CD4-positive, alpha-beta T cell treated with Interleukin-12 subunit alpha and Interleukin-12 subunit beta, for 1 hour (primary cell): ENCODE data around the gene COLEC11.
A peak's percentile ranks its signal among the peaks of the same experiment; 100 is the strongest.

Experiments
- DNase-seq: peaks from one replicate; pipeline ENCODE4 v3.0.0-alpha.2; 2020

Gene COLEC11

DNA sequence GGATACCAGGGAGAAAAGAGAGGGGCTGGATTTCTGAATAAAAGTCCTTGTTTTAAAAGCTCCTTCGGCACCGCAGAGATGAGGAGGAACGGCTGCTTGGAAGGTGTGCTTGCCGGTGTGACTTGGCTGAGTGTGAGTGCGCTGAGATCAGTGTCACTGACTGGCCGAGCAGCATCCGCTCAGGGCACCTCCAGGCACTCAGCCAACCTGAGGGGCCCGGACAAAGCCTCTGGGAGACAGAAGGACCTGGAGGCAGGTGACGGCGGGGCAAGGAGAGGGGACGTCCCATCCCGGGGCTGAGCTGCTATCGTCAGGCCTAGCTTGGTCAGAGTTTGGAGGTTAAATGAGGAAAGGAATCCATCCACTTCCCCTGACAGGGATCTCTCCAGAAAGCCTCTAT, 46.3 kb downstream of the COLEC11 start:
- no peak for DNase-seq

DNA sequence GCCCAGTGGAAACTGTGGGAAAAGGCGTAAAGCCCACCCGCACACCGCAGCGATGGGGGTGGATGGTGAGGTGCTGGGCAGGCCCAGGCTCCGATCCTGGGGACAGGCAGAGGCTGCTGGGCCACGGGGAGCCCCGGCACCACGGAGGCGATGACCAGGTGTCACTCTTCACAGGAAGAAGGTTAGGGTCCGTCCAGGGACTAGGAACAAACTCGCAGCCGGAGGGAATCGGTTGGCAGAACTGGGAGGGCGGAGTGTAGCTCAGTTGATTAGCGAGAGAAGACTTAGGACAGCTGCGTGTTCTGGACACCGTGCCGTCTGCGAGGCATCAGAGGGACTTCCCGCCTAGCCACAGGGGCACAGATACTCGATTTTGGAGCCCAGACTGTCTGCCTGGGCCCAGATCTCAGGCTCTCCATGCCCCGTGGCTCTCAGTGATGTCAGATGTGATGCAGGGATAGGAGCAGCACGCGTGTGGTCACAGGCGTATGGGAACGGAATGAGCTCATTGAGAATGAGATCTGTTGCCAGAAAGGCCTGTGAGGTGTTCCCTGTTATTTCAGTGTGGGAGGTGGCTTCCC, 47.0 kb downstream of the COLEC11 start:
- no peak for DNase-seq

DNA sequence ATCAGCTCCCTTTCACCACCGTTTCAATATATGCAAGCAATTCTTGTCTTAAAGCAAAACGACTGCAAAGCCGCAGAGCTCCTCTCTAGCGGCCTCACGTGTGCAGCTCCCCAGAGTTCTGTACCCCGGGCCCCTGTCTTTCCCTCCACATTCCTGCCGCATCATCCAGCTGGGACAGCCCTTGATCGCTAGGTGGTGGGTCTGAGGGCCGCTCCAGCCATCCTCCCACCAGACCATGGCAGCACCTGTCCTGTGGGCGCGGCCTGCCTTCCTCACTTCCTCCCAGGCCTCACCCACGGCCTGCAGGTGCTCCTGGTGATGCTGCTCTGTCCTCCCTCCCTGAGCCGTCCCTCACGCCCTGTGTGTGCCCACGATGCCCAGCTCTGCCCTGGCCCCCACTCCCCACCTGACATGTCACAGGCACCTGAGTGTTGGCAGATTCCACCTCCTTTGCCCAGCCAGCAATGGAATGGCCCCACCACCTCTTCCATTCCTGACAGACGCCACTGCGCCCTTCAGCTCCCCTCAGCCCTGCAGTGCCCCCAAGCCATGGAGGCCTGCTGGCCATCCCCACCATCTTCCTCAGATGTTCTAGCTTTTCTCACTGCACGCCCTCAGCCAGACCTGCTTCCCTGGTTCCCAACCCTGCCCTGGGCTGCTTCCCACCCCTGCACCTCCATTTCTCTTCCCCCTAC, 47.8 kb downstream of the COLEC11 start:
- DNase-seq = no peak

DNA sequence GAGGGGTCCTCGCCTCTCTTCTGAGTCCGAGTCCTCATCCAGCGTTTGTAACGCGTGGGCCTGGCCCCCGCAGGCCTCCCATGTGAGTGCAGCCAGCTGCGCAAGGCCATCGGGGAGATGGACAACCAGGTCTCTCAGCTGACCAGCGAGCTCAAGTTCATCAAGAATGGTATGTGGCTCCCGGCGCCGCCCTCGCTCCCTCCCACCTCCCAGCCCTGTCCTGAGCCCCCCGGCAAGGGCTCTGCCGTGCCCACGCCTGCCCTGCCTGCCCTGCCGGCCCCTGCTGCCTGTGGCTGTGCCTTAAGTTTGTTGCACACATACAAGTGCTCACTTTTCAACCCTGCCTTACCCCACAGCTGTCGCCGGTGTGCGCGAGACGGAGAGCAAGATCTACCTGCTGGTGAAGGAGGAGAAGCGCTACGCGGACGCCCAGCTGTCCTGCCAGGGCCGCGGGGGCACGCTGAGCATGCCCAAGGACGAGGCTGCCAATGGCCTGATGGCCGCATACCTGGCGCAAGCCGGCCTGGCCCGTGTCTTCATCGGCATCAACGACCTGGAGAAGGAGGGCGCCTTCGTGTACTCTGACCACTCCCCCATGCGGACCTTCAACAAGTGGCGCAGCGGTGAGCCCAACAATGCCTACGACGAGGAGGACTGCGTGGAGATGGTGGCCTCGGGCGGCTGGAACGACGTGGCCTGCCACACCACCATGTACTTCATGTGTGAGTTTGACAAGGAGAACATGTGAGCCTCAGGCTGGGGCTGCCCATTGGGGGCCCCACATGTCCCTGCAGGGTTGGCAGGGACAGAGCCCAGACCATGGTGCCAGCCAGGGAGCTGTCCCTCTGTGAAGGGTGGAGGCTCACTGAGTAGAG, 48.7 kb downstream of the COLEC11 start:
- DNase-seq = no peak

DNA sequence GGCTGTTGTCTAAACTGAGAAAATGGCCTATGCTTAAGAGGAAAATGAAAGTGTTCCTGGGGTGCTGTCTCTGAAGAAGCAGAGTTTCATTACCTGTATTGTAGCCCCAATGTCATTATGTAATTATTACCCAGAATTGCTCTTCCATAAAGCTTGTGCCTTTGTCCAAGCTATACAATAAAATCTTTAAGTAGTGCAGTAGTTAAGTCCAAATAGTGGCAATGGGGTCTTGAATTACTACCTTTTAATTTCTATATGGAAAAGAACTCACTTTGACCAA, 49.3 kb downstream of the COLEC11 start:
- DNase-seq = no peak

DNA sequence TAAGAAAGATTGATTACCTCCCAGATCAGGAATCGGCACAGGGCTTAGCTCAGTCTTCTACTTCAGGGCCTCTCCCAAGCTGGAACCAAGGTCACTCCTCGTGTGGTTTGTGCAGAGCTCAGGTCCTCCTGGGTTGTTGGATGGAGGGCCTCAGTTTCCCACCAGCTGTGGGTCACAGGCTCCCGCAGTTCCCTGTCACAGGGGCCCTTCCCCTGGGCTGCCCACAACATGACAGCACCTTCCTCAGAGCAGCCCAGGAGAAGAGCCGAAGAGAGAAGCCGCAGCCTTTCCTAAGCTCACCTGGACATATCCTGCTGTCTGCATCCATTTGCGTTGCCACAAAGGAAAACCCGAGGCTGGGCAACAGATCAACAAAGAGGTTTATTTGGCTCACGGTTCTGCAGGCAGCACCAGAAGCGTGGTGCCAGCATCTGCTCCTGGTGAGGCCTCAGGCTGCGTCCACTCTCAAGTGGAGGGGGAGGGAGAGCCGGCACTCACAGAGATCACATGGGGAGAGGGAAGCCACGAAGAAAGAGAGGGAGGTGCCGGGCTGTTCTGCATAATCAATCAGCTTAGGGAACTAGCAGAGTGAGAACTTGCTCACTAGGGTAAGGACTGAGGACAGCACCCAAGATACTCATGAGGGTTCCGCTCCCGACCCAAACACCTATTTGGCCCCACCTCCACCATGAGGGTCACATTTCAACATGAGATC, 50.1 kb downstream of the COLEC11 start:
- no peak for DNase-seq

DNA sequence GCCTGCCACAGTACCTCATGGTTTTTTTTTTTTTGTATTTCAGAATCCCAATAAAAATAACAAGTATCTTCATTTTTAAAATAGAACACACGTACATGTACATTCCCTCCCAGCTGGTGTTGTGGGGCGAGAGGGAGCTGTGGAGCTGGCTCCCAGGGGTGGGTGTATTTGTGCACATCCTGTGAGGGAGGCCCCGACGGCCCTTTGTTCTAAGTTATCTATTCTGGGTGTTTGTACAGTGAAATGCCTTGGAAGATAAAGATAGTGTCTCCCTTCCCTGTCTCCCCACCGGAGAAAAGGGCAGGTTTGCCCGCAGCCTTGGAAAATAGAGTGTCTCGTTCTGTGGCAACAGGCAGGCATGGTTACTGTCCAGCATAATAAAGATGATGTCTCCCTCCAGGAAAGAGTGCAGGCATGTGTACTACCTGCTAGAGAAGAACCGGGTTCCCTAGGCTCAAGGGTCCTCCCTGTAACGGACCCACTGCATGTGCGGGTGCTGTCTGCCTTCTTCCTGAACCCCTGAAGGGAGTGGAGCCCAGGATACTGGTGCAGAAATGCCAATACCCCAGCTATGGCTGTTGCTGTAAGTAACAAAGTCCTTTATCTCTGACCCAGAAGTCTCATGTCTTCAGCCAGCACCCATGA, 51.0 kb downstream of the COLEC11 start:
- no peak for DNase-seq

DNA sequence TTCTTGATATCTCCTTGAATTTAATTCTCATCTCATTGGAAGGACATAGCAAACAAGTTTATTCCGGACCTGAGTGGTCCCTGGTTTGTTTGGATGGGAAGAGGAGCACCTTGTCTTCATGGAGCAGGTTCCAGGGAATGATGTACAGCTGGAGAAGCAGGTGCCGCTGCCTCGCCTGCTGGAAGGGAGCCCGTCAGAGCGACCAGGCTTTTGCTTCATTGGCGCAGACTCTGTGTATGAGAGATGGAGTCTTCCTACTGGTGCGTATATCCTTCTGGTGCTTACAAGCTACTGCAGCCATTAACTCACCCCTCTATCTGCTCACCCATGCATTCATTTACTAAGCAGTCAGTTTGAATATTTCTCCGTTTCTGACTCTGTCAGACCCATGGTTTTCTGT, 51.5 kb downstream of the COLEC11 start:
- DNase-seq = no peak

DNA sequence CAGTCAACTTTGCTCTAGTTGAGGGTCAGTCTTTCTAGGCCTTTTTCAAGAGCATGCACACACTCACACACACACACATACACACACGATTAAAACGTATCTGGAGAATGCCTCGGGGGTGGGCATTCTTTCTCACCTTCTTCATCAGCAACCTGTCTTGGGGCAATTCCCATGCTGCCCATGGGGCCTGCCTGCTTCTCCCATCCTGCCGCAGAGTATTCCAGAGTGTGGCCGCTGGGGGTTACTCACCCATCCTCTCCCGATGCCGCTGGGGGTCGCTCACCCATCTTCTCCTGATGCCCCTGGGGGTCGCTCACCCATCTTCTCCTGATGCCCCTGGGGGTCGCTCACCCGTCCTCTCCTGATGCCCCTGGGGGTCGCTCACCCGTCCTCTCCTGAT, 52.3 kb downstream of the COLEC11 start:
- no peak for DNase-seq

DNA sequence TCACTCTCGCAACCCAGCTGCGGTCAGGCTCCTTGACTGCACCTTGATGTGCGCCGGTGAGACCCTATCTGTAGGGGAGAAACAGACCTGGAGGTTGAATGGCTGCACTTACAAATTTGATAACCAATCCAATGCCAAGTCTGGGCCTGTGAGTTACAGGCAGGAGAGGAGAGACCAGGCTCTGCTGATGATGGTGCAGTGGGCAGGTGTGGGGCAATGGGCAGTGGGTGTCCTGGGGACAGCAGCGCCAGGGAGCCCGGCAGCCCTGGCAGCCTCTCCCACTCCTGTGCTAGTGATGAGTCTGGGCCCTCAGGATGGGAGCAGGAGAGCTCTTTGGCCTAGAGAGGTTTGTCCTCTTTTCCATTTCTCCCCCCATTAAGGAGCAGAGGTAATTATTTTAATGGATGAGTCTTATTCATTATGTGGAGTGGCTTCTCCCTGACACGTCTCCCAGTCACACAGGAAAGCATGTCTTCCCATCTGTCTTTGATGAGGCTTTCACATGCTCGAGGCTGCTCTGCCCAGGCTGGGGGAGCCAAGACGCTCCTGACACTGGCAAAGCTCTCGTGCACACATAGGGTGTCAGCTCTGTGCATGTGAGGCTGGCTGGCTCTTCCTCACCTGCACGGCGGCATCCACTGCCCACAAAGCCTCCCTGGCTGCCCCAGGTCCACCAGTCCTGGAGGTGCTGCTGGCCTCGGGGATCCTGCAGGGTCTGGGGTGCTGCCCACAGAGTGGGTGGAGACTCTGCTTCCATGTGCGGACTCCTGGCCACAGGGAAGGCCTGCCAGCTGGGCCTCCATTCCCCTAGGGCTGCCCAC, 53.1 kb downstream of the COLEC11 start:
- no peak for DNase-seq

DNA sequence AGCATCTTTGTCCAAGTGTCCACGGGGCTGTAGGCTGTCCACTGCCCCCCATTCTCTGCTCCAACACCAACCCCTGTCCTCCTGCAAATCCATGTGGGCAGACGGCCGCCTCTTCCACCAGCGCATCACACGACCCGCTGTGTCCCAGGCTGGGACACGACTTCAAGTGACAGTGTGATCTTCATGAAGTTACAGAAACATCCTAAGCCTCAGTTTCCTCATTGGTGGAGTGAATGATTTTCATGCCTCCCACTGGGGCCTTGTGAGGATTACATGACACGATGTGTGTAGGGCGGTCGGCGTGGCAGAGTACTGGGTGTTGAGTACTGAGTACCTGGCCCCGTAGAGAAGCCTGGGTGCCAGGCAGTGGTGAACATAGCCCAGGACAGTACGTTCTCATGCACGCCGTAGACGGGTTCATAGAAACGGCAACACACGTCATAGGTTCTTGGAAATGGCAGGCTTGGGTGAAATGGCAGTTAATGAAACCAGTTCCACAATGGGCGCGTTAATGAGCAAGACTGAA, 53.8 kb downstream of the COLEC11 start:
- DNase-seq = no peak

DNA sequence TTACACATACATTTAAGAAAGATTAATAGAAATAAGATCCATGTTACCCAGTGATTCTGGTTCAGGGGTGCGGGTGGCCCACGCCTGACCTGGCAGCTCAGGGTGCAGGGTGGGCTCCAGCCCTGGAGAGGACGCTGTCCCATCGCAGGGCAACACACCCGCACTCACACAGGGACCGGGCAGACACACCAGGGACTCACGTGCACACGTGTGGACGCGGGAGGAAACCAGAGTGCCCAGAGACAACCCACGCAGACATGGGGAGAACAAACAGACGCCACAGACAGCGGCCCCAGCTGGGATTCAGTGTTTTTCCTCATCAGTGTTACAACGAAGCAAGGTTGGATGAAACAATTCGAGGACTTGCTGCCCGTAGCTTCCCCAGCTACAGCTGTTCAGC, 54.7 kb downstream of the COLEC11 start:
- DNase-seq = no peak

DNA sequence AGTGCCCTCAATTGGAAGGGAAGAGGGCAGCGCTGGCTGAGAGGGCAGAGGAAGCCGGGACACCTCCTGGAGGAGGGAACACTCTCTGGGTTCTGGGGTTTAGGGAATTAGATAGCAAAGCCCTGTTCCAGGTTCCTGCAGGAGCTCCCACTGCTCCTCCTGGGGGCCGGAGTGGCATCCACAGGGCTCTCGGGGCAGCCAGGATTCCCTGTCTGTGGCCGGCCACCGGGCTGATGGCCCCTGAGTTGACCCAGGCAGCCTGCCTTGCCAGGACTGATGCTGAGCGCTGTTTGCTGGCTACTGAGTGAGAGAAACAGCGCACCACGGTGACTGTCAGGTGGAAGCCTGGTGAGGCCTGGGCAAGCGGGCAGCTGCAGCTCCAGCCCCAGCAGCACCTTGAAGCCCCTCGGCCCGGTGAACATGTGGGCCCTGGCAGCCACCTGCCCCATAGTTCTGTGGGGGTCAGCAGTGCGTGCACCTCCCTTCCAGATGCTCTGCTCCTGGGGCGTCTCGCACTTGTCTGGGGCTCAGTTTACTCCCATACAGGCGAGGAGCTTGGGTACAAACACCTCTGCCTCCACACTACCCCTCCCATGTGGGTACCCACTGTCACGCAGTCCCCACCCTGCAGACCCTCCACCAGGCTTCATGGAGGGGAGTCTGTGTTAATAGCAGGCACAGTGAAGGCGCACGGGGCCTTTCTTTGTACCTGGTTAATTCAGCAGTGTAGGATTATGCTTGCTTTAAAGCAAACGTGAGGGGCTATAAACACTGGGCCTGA, 55.4 kb downstream of the COLEC11 start:
- no peak for DNase-seq

DNA sequence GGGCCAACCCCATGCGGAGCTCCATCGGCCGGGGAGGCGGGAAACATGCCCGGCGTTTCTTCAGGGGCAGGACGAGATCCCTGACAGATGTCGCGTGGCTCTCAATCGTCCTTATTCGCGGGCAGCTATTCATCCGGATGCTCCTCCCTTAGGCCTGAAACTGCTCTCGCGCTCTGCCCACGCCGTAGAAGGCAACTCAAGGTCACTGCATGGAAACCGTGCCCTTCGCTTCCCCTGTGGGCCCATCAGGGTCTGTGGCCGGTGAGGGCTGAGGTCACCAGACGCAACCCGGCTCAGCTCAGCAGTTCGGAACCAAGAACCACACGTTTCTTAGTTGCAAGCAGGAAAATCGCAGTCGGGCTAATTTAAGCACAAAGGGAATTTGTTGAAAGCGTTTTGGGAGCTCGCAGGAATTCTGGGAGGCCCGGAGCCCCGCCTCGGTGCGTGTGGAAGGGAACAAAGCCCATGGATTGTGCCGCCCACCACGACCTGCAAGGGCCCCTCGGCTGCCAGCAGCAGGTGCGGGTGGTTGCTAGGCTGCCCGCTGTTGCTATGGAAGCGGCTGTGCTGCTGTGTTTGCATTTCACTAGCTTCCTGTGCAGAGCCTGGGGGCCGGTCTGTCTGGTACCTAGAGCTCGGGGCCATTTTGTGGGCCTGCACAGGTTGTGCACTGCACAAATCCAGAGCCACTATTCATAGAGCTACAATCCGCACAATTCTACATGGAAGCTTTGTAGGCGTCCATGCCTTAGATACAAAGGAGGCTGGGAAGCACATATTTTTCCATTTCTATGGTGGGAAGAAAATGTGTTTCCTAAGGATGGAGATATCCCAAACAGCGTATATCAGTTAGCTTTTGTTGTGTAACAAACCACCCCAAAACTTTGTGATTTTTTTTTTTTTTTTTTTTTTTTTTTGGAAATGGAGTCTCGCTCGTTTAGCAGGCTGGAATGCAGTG, 57.1 kb downstream of the COLEC11 start:
- peak; percentile 77 for DNase-seq

DNA sequence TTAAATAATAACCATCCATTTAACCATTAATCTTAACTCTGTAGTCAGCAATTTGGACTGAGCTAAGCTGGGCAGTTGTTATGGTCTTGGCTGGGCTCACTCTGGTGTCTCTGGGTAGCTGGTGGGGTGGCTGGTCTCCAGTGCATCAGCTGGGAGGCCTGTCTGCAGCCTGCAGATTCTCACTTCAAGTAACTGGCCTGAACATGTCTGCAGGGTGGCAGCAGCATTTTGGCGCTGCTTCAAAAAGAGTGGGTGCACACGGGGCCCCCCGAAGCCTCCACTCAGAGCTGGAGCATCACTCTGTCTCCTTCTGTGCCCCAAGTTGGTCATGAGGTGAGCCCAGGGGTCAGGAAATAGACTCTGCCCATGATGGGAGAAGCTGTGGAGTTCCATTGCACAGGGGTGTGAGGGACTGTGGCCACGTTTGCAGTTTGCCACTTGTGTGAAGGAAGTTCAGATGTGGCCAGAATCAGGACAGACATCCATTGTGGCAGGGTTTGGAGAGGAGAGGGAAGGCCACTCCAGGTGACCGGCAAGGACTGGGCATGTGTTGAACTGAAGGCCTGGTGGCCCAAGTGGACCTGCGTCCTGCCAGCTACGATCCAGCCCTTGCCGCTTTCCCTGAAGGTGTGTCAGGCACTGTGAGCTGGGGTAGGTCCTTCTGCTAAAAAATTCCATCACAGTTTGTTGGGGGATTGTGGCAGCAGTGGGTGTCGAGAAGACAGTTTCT, 58.1 kb downstream of the COLEC11 start:
- DNase-seq = no peak

DNA sequence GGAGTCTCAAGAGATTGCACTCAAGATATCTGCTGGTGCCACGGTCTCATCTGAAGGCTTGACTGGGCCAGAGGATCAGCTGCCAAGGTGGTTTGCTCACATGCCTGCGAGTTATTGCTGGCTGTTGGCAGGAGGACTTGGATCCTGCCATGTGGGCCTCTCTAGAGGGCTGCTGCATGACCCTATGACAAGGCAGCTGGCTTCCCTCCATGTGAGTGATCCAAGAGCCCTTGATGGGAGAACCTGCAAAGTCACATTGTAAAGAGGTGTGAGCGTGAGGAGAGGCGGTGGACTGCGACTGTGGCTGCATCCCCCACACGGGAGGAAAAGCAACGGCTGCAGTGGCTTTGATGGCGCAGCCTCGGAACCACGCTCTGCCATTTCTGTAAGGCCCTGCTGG, 59.1 kb downstream of the COLEC11 start:
- no peak for DNase-seq

DNA sequence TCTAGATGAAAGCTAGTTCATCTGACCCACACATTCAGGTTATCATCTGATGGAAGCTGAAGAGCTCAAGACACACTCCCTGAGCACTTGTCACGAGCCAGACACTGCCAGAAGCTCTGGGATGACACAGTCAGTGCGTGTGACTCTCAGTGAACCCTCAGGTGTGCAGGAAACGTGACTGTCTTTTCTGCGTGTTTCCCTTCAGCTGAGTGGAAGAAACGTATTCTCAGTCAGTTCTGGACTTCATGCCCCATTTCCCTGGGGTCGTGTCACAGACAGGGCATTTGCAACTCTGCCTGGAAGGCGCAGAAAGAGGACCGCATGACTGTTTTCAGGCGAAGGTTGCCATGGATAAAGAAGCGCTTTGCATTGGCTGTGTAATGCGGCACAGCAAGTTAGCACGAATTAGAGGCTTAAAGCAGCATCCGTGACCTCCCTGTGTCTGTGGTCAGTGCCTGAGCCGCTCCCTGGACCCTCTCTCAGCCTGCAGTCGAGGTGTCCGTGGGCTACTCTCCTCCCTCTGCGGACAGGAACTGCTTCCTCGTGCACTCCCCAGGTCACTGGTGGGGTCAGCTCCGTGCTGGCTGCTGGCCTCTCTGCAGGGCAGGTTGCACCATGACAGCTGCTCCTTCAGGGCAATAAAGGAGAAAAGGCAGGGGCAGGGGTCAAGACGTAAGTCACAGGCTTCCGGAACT, 59.8 kb downstream of the COLEC11 start:
- DNase-seq = no peak
